Measurements from ENCODE around the gene TNPO1.

Gene TNPO1

DNA sequence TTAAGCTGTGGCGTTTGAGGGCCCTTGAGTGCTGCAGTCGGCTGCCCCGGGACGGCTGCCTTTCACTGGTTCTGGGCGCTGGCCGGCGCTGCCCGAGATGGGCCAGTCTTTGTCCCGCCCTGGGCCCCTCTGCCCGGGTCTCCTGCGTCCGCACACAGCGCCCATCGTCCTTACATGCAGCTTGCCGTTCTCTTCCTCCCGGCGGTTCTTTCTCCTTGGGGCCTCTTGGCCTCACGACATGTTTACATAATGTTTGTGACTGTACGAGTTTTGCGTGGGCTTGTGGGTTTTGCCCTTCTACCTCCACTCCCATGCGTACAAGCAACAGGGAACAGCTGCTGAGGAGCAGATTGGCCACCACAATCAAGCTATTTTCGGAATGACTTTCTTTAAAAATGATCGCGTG is 618 bp downstream of the TNPO1 start:
- peak overlapping the region; percentile 54 for H3K4me3 ChIP-seq (ENCODE audit: low read depth, low read length)
- DNase-seq (ENCODE audit: low read depth): peak; percentile 55
- TF ChIP-seq, protein P1, sequence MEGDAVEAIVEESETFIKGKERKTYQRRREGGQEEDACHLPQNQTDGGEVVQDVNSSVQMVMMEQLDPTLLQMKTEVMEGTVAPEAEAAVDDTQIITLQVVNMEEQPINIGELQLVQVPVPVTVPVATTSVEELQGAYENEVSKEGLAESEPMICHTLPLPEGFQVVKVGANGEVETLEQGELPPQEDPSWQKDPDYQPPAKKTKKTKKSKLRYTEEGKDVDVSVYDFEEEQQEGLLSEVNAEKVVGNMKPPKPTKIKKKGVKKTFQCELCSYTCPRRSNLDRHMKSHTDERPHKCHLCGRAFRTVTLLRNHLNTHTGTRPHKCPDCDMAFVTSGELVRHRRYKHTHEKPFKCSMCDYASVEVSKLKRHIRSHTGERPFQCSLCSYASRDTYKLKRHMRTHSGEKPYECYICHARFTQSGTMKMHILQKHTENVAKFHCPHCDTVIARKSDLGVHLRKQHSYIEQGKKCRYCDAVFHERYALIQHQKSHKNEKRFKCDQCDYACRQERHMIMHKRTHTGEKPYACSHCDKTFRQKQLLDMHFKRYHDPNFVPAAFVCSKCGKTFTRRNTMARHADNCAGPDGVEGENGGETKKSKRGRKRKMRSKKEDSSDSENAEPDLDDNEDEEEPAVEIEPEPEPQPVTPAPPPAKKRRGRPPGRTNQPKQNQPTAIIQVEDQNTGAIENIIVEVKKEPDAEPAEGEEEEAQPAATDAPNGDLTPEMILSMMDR (IDR thresholded peaks at IDR 0.05; ENCODE audit: low read depth, low read length, missing control alignments): no peak

DNA sequence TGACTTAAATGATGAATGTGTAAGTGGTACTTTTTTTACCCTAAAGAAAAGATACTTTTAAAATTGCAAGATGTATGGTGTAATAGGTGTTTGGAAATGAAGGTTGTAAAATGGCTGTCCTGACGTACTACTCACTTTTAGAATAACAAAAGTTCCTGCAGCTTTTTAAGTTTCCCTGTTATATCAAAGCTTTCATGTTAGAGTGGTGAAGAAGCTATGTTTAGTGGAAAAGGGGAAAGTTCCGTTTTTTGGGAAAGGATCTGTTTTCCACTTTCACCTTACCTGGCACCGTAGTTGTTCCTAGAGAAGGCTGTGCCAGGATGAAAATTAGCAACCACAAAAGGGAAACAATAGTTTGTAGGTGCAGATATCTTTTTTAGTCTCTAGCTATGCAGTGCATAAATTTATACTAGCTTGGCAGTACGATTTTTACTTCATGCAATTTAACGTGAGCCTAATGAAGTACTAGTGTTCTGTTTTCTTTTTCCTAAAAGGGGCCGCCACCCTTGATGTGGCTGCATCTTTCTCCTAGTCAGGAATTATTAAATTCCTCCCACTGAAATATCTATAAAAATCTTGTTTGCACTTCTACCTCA is 1.3 kb downstream of the TNPO1 start:
- no peak for DNase-seq (ENCODE audit: low read depth)
- TF ChIP-seq, protein P1 (IDR thresholded peaks at IDR 0.05; ENCODE audit: low read depth, low read length, missing control alignments): no peak
- H3K4me3 ChIP-seq (ENCODE audit: low read depth, low read length): peak overlapping the region; percentile 54

DNA sequence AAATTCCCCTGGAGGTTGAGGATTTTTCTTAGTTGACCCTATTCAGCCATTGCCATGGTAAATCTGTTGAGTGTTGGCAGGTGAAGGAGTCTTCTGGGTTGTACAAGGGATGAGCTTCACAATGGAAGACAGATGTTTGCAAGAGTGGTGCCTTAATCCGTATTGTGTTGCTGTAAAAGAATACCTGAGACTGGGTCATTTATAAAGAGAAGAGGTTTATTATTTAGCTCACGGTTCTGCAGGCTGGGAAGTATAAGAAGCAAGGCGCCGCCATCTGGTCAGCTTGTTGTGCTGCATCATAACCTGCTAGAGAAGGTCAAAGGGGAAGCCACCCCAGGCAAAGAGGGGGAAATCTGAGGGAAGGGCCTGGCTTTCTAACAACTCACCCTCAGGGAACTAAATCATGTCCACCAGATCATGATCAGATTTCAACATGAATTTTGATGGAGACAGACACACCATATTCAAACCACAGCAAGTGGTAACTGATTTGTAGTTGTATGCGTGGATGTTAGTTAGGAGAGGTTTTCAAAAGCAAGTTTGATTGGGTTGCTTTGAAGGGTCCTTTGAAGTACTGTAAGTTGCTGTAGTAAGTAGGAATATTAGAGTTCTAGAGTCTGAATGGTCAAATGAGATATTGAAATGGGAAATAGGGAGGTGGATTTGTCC is 2.5 kb downstream of the TNPO1 start:
- peak; percentile 37 for DNase-seq (ENCODE audit: low read depth)
- no peak overlapping the region for H3K4me3 ChIP-seq (ENCODE audit: low read depth, low read length)
- TF ChIP-seq, protein P1 (IDR thresholded peaks at IDR 0.05; ENCODE audit: low read depth, low read length, missing control alignments): peak; percentile 87

DNA sequence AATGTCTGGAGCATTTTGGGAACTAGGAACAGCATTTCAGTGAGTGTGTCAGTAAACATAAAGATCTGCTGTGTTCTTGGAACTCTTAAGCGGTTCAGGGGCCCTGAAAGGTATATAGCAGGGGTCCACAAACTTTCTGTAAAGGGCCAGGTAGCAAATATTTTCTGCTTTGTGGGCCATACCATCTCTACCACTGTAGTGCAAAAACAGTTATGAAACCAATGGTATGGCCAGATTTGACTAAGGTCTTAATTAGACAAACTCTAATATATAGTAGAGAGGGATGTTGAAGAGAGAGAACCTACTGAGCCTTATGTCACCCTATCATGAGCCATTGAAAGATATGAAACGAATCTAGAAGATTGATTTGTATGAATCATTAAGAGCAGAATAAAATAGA is 5.3 kb downstream of the TNPO1 start:
- no peak for DNase-seq (ENCODE audit: low read depth)
- no peak overlapping the region for H3K4me3 ChIP-seq (ENCODE audit: low read depth, low read length)
- TF ChIP-seq, protein P1 (IDR thresholded peaks at IDR 0.05; ENCODE audit: low read depth, low read length, missing control alignments): no peak

DNA sequence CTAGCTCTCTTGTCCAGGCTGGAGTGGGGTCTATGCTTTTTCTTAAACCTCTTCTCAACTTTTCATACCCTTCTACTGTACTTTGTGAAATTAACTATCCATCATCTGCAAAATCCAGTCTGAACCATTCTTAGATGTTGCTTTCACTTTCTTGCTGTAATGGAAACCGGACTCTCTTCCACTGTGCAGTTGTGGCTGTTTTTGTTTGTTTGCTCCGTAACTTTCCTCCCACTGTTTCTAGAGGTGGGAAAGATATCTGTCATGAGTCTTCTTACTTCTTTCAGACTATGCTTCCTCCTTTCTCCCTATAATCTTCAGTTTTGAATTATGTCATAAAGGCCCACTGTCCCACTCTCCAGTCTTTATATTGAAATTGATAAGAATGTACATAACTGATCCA is 6.5 kb downstream of the TNPO1 start:
- no peak for DNase-seq (ENCODE audit: low read depth)
- TF ChIP-seq, protein P1 (IDR thresholded peaks at IDR 0.05; ENCODE audit: low read depth, low read length, missing control alignments): no peak

DNA sequence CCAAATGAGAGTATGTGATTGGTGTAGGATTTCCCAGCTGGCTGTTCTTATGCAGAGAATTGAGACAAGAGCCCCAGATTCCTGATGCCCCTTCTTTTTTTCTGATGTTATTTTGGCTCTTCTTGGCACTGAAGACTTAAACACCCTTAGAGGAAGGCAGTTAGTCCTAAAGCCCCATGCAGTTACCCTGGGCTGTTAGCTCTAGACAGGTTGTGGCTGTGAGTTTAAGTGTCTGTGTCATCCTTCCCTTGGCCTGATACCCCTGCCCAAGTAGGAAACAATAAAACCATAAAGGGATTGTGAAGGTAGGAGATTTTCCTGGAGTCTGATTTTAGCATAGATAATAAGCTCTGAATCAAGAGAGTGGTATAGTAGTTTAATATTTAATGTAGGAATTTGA is 13.2 kb downstream of the TNPO1 start:
- TF ChIP-seq, protein P1 (IDR thresholded peaks at IDR 0.05; ENCODE audit: low read depth, low read length, missing control alignments): no peak
- H3K4me3 ChIP-seq (ENCODE audit: low read depth, low read length): no peak overlapping the region
- no peak for DNase-seq (ENCODE audit: low read depth)

More for the DNA sequence above, 6.5 kb downstream of the TNPO1 start:
- no peak overlapping the region for H3K4me3 ChIP-seq (ENCODE audit: low read depth, low read length)

DNA sequence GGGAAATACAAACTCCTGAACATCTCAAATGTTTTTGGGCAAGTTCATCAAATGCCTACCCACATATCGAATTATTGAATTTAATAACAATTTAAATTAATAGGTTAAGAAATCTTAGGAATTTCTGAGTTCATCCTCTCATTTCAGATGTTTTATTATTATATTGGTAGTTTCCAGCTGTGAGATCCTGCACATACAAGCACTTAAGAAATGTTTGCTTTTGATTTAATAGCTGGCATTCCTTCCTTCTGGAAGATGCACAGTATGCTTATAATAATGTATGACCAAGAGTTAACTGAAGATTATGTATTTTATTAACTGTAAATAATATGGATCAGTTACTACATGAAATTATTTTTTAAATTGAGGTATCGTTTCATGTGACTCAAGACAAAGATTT is 13.9 kb downstream of the TNPO1 start:
- TF ChIP-seq, protein P1 (IDR thresholded peaks at IDR 0.05; ENCODE audit: low read depth, low read length, missing control alignments): no peak
- H3K4me3 ChIP-seq (ENCODE audit: low read depth, low read length): no peak overlapping the region
- DNase-seq (ENCODE audit: low read depth): no peak

Measured in GM12864 (cell line).